HepG2 (cell line): ENCODE results near the gene ELAVL3. TPM values are rescaled to one million over a fixed set of nuclear protein-coding genes. Genes with fewer than 3 reads are reported as not detected.

ENCODE experiments used
- ATF7-NPFF ChIP-seq: sonication (generic); formaldehyde crosslinking; IDR thresholded peaks from 2 replicates; pipeline ENCODE4 v1.8.1; 2023; ENCODE audit warnings: mild to moderate bottlenecking, low read depth, missing genetic modification reagents, moderate library complexity
- ELF1 ChIP-seq: sonication (generic); formaldehyde crosslinking; IDR thresholded peaks from 2 replicates; pipeline ENCODE4 v1.4.0; 2020; ENCODE audit warnings: missing genetic modification reagents
- FOXC1 ChIP-seq: sonication (generic); formaldehyde crosslinking; IDR thresholded peaks from 2 replicates; pipeline ENCODE4 v1.8.0; 2022; ENCODE audit warnings: mild to moderate bottlenecking, missing genetic modification reagents, borderline replicate concordance
- LCORL ChIP-seq, 2 experiments: fragments of 450-650 bp in 1 of 2; sonication (generic) in 1 of 2; formaldehyde crosslinking in 1 of 2; IDR thresholded peaks; 2 replicates each; pipeline versions ENCODE4 v1.5.0 to v1.6.1; 2017 to 2020; ENCODE audit warnings: antibody characterized with exemption in 1 of 2, missing genetic modification reagents in 1 of 2
- NR2F6 ChIP-seq, 2 experiments: IDR thresholded peaks; 2 replicates each; pipeline ENCODE4 v1.6.1; 2016; ENCODE audit warnings: antibody characterized with exemption in 1 of 2, mild to moderate bottlenecking in 1 of 2
- RBAK ChIP-seq: sonication (generic); formaldehyde crosslinking; IDR thresholded peaks from 2 replicates; pipeline ENCODE4 v1.5.1; 2020; ENCODE audit warnings: mild to moderate bottlenecking, missing genetic modification reagents
- SIN3A ChIP-seq: IDR thresholded peaks from 2 replicates; pipeline ENCODE4 v1.6.1; 2011; ENCODE audit warnings: low read depth, mild to moderate bottlenecking, control low read depth, low read length, borderline replicate concordance
- SMAD1 ChIP-seq: sonication (generic); formaldehyde crosslinking; IDR thresholded peaks from 2 replicates; pipeline ENCODE4 v1.4.0; 2020; ENCODE audit warnings: missing genetic modification reagents, low read depth, mild to moderate bottlenecking, borderline replicate concordance
- TAF1 ChIP-seq: sonication (generic); formaldehyde crosslinking; IDR thresholded peaks from 2 replicates; pipeline ENCODE4 v1.4.0; 2020; ENCODE audit warnings: missing genetic modification reagents
- ZBED4 ChIP-seq: sonication (generic); formaldehyde crosslinking; IDR thresholded peaks from 2 replicates; pipeline ENCODE4 v1.4.0; 2020; ENCODE audit warnings: missing genetic modification reagents, borderline replicate concordance
- ZNF430 ChIP-seq: sonication (generic); formaldehyde crosslinking; IDR thresholded peaks from 2 replicates; pipeline ENCODE4 v1.9.0; 2021; ENCODE audit warnings: mild to moderate bottlenecking, missing genetic modification reagents
- polyA plus RNA-seq, 8 experiments: library from polyadenylated mRNA; depleted of rRNA in 3 of 8; stranded (reverse) in 7 of 8; unstranded in 1 of 8; fragments of >200 nt; fragmentation: Illumina TruSeq in 4 of 8; extraction: Trizol in 4 of 8; gene quantifications; 2 replicates each; pipeline versions ENCODE4 v1.2.1 to v1.2.3, GENCODE V29; 2011 to 2016; ENCODE audit warnings: low read depth in 4 of 8, missing spikeins in 1 of 8, mixed read lengths in 1 of 8; ENCODE audit not compliant: insufficient read depth in 1 of 8
- total RNA-seq, 5 experiments: library from RNA; depleted of rRNA; stranded (reverse); fragments of >200 nt; fragmentation: Illumina TruSeq; extraction: Trizol; gene quantifications; 2 replicates each; pipeline ENCODE4 v1.2.3, GENCODE V29; 2016; ENCODE audit warnings: low read depth in 1 of 5
- TF ChIP-seq, protein P1 (sequence below): sonication (generic); formaldehyde crosslinking; IDR thresholded peaks from 2 replicates; pipeline ENCODE4 v1.5.1; 2020; ENCODE audit warnings: mild to moderate bottlenecking, missing genetic modification reagents, moderate library complexity
- TF ChIP-seq, protein P2 (sequence below): sonication (generic); formaldehyde crosslinking; IDR thresholded peaks from 2 replicates; pipeline ENCODE4 v1.5.0; 2020; ENCODE audit warnings: missing genetic modification reagents, mild to moderate bottlenecking, borderline replicate concordance
- TF ChIP-seq, protein P3 (sequence below): sonication (generic); formaldehyde crosslinking; IDR thresholded peaks from 2 replicates; pipeline ENCODE4 v1.8.0; 2022; ENCODE audit warnings: missing genetic modification reagents, mild to moderate bottlenecking, borderline replicate concordance

ELAVL3 gene
- total and polyA plus RNA-seq, 2 of the 13 experiments (the other 11 are each of a cell fraction or from before 2014, with no cell fraction given): 0.03 TPM; not detected in 1

DNA sequence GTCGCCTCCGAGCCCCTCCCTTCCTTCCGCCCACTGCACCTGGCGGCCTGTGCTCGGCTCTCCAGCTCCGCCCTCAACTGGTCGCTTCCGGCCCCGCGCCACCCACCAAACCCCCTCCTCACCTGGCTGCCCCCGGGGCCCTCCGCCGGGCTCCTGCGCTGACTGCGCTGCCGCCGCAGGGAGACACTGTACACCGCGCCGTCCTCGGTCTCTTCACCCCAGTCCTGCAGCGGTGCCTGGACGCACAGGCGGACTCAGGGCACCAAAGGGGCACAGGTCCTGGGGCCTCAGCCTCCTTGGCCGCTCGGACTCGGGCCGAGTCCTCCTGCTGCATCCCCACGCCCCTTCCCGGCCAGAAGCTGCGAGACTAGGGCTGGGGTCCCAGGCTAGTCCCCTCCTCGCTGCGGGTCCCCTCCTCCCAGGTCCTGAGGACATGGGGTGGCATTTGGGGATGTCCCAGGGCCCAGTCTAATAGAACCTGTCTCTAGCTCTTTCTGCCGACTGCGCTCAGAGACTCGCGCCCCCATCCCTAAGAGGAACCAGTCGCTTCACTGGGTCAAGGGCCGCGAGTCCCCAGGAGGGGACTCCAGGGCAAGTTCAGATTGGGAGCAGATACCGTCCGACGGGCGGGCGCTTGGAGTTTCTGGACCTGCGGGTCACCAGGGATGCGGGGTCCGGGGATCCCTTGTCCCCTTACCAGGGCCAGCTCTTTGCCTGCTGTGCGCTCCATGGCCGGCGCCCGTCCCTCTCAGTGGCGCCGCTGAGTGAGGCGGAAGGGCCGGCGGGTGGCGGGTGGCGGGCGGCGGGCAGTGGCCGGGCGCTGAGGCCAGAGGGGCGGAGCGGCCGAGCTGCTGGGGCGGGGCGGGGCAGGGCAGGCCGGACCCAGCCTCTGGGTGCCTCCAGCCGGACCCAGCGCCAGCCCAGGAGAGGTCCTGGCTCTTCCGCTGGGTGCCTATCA lies 62.0 kb downstream of the ELAVL3 start, which contains the start of gene RGL3 (continued):
- TF ChIP-seq SMAD1 (CRISPR knock-in tag) (0 out of 2 replicates have a peak, but pooled peaks have one; percentile 49), SIN3A (peak; percentile 65; the same call in 1 of the 2 replicates), ZBED4 (CRISPR knock-in tag) (peak; percentile 38; the same call in 1 of the 2 replicates), LCORL (IDR thresholded peaks at IDR 0.05) (no peak), LCORL (CRISPR knock-in tag; IDR thresholded peaks at IDR 0.05) (peak; percentile 66; the same call in 1 of the 2 replicates), NR2F6 (IDR thresholded peaks at IDR 0.05) (no peak), NR2F6 (CRISPR knock-in tag; IDR thresholded peaks at IDR 0.05) (0 out of 2 replicates have a peak, but pooled peaks have one; percentile 28), ATF7-NPFF (CRISPR knock-in tag) (peak; percentile 54; the same call in 1 of the 2 replicates), ZNF430 (CRISPR knock-in tag) (0 out of 2 replicates have a peak, but pooled peaks have one; percentile 42), ELF1 (CRISPR knock-in tag) (peak; percentile 39; the same call in 1 of the 2 replicates), FOXC1 (CRISPR knock-in tag) (0 out of 2 replicates have a peak, but pooled peaks have one; percentile 48), RBAK (CRISPR knock-in tag) (no peak), TAF1 (CRISPR knock-in tag) (peak; percentile 44; the same call in 1 of the 2 replicates)
- TF ChIP-seq, protein P1, sequence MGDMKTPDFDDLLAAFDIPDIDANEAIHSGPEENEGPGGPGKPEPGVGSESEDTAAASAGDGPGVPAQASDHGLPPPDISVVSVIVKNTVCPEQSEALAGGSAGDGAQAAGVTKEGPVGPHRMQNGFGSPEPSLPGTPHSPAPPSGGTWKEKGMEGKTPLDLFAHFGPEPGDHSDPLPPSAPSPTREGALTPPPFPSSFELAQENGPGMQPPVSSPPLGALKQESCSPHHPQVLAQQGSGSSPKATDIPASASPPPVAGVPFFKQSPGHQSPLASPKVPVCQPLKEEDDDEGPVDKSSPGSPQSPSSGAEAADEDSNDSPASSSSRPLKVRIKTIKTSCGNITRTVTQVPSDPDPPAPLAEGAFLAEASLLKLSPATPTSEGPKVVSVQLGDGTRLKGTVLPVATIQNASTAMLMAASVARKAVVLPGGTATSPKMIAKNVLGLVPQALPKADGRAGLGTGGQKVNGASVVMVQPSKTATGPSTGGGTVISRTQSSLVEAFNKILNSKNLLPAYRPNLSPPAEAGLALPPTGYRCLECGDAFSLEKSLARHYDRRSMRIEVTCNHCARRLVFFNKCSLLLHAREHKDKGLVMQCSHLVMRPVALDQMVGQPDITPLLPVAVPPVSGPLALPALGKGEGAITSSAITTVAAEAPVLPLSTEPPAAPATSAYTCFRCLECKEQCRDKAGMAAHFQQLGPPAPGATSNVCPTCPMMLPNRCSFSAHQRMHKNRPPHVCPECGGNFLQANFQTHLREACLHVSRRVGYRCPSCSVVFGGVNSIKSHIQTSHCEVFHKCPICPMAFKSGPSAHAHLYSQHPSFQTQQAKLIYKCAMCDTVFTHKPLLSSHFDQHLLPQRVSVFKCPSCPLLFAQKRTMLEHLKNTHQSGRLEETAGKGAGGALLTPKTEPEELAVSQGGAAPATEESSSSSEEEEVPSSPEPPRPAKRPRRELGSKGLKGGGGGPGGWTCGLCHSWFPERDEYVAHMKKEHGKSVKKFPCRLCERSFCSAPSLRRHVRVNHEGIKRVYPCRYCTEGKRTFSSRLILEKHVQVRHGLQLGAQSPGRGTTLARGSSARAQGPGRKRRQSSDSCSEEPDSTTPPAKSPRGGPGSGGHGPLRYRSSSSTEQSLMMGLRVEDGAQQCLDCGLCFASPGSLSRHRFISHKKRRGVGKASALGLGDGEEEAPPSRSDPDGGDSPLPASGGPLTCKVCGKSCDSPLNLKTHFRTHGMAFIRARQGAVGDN: peak; percentile 69
- TF ChIP-seq, protein P2, sequence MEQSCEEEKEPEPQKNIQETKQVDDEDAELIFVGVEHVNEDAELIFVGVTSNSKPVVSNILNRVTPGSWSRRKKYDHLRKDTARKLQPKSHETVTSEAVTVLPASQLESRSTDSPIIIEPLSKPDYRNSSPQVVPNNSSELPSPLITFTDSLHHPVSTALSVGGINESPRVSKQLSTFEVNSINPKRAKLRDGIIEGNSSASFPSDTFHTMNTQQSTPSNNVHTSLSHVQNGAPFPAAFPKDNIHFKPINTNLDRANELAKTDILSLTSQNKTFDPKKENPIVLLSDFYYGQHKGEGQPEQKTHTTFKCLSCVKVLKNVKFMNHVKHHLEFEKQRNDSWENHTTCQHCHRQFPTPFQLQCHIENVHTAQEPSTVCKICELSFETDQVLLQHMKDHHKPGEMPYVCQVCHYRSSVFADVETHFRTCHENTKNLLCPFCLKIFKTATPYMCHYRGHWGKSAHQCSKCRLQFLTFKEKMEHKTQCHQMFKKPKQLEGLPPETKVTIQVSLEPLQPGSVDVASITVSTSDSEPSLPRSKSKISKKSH (CRISPR knock-in tag): no peak
- TF ChIP-seq, protein P3, sequence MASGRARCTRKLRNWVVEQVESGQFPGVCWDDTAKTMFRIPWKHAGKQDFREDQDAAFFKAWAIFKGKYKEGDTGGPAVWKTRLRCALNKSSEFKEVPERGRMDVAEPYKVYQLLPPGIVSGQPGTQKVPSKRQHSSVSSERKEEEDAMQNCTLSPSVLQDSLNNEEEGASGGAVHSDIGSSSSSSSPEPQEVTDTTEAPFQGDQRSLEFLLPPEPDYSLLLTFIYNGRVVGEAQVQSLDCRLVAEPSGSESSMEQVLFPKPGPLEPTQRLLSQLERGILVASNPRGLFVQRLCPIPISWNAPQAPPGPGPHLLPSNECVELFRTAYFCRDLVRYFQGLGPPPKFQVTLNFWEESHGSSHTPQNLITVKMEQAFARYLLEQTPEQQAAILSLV (CRISPR knock-in tag): 0 out of 2 replicates have a peak, but pooled peaks have one; percentile 49
